Esophagus muscularis mucosa (tissue), 2 donors: ENCODE data around the gene MFSD6.

Experiments used
- EP300 ChIP-seq: sonication (generic); formaldehyde crosslinking; IDR thresholded peaks from one replicate; pipeline ENCODE4 v1.6.1; 2017; ENCODE audit warnings: antibody characterized with exemption
- POLR2A ChIP-seq: fragments of 450-650 bp; IDR thresholded peaks from one replicate; pipeline ENCODE4 v1.6.1; 2017; ENCODE audit warnings: antibody characterized with exemption, moderate library complexity, mild to moderate bottlenecking, low read depth

- TF ChIP-seq EP300 (no peak), POLR2A (no peak)
Observed at GRCh38 chr2:190360965-190361364, 47.2 kb upstream of the MFSD6 start.
